ENCODE data around the gene CD300LB.

The CD300LB gene

GRCh38 chr17:74569020-74570003, 38.0 kb upstream of the CD300LB start:
- Histone ChIP-seq H3K4me1 (ENCODE audit: insufficient read depth, low read length, poor library complexity, severe bottlenecking) (no peaks in the 10 kb centered on the region), H3F3A (ENCODE audit: low read depth) (no peaks in the 10 kb centered on the region), H3K36me3 (ENCODE audit: insufficient read depth, low read length) (no peaks in the 10 kb centered on the region), H3K79me2 (ENCODE audit: insufficient read depth, low read length) (no peaks in the 10 kb centered on the region), H4K20me1 (ENCODE audit: insufficient read depth, low read length, poor library complexity, severe bottlenecking) (no peaks in the 10 kb centered on the region), H3K9me2 (replicated peaks; ENCODE audit: low read depth, low read length) (no peaks in the 10 kb centered on the region), H2AFZ (ENCODE audit: low read length) (no peak overlapping the region), H3K9ac (ENCODE audit: low read depth, low read length, poor library complexity, severe bottlenecking) (no peak overlapping the region), H3K4me2 (ENCODE audit: low read depth, low read length, poor library complexity, severe bottlenecking) (no peak overlapping the region), H3K27me3 (ENCODE audit: insufficient read depth, low read length, poor library complexity, severe bottlenecking) (no peaks in the 10 kb centered on the region), H3K9me3 (ENCODE audit: insufficient read depth, low read depth, low read length) (no peaks in the 10 kb centered on the region), H3K4me3 (ENCODE audit: low read length, poor library complexity, severe bottlenecking) (no peak overlapping the region)
- TF ChIP-seq CTCF (conservative IDR thresholded peaks at IDR 0.05; ENCODE audit: low read length) (no peak), EZH2phosphoT487 (IDR thresholded peaks at IDR 0.05; ENCODE audit: borderline replicate concordance) (no peak)

- Histone ChIP-seq H3K4me1 (ENCODE audit: insufficient read depth, low read length, poor library complexity, severe bottlenecking) (no peaks in the 10 kb centered on the region), H3K79me2 (ENCODE audit: insufficient read depth, low read length) (no peaks in the 10 kb centered on the region), H4K20me1 (ENCODE audit: insufficient read depth, low read length, poor library complexity, severe bottlenecking) (no peaks in the 10 kb centered on the region), H3K4me3 (ENCODE audit: low read length, poor library complexity, severe bottlenecking) (no peak overlapping the region), H3K9me2 (replicated peaks; ENCODE audit: low read depth, low read length) (no peaks in the 10 kb centered on the region), H3K36me3 (ENCODE audit: insufficient read depth, low read length) (no peaks in the 10 kb centered on the region), H3K9me3 (ENCODE audit: insufficient read depth, low read depth, low read length) (no peaks in the 10 kb centered on the region), H3K27me3 (ENCODE audit: insufficient read depth, low read length, poor library complexity, severe bottlenecking) (no peaks in the 10 kb centered on the region), H3K4me2 (ENCODE audit: low read depth, low read length, poor library complexity, severe bottlenecking) (no peak overlapping the region), H3F3A (ENCODE audit: low read depth) (no peaks in the 10 kb centered on the region), H2AFZ (ENCODE audit: low read length) (no peak overlapping the region), H3K9ac (ENCODE audit: low read depth, low read length, poor library complexity, severe bottlenecking) (no peak overlapping the region)
- TF ChIP-seq EZH2phosphoT487 (IDR thresholded peaks at IDR 0.05; ENCODE audit: borderline replicate concordance) (no peak), CTCF (conservative IDR thresholded peaks at IDR 0.05; ENCODE audit: low read length) (no peak)
Measured at GRCh38 chr17:74568106-74568873, 37.0 kb upstream of the CD300LB start.

- no peaks in the 10 kb centered on the region for H3K36me3 ChIP-seq (ENCODE audit: insufficient read depth, low read length)
- no peaks in the 10 kb centered on the region for H3K79me2 ChIP-seq (ENCODE audit: insufficient read depth, low read length)
- no peak for TF ChIP-seq CTCF (conservative IDR thresholded peaks at IDR 0.05; ENCODE audit: low read length)
- TF ChIP-seq EZH2phosphoT487 (IDR thresholded peaks at IDR 0.05; ENCODE audit: borderline replicate concordance), result no peak
- no peak within 1 kb of the TSS for H2AFZ ChIP-seq (ENCODE audit: low read length)
- H3K4me1 ChIP-seq (ENCODE audit: insufficient read depth, low read length, poor library complexity, severe bottlenecking), result no peaks in the 10 kb centered on the region
- no peaks in the 10 kb centered on the region for H4K20me1 ChIP-seq (ENCODE audit: insufficient read depth, low read length, poor library complexity, severe bottlenecking)
- no peaks in the 10 kb centered on the region for H3K9me2 ChIP-seq (replicated peaks; ENCODE audit: low read depth, low read length)
- no peak within 1 kb of the TSS for H3K4me3 ChIP-seq (ENCODE audit: low read length, poor library complexity, severe bottlenecking)
- no peaks in the 10 kb centered on the region for H3K27me3 ChIP-seq (ENCODE audit: insufficient read depth, low read length, poor library complexity, severe bottlenecking)
- no peak within 1 kb of the TSS for H3K4me2 ChIP-seq (ENCODE audit: low read depth, low read length, poor library complexity, severe bottlenecking)
- H3K9me3 ChIP-seq (ENCODE audit: insufficient read depth, low read depth, low read length), result no peaks in the 10 kb centered on the region
- no peak within 1 kb of the TSS for H3K9ac ChIP-seq (ENCODE audit: low read depth, low read length, poor library complexity, severe bottlenecking)
- H3F3A ChIP-seq (ENCODE audit: low read depth), result no peaks in the 10 kb centered on the region
Measured at GRCh38 chr17:74567397-74567796, 36.1 kb upstream of the CD300LB start, which contains the start of gene CD300H. TSS of gene CD300H (minus strand) at chr17:74567509.
